ENCODE data around the gene ANO10.
"Not testable (repeated sequence)": the region's sequence is repeated elsewhere in the genome, so short reads cannot be mapped to it uniquely, and the experiment has no call there.

The ANO10 gene

DNA sequence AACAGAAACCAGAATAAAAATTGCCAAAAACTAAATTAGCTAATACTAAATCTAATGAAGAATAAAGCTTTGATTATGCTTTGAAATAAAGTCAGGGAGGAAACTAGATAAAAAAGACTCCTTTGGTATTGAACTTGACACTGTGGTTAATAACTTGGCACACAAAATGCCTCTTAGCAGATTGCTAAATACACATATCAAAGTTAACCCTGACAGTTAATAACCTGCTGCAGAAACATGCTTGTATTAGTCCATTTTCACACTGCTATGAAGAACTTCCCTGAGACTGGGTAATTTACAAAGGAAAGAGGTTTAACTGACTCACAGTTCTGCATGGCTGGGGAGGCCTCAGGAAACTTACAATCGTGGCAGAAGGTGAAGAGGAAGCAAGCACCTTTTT is 164.8 kb downstream of the ANO10 start:
- not testable (repeated sequence) for H2AFZ ChIP-seq (ENCODE audit: low read depth, low read length); H3K27me3 ChIP-seq (ENCODE audit: insufficient read depth, low read length); H3K4me1 ChIP-seq (ENCODE audit: insufficient read depth, low read length); H3K36me3 ChIP-seq (ENCODE audit: insufficient read depth, low read length); H3K4me3 ChIP-seq (ENCODE audit: low read length); H3K9me3 ChIP-seq (ENCODE audit: low read length)

DNA sequence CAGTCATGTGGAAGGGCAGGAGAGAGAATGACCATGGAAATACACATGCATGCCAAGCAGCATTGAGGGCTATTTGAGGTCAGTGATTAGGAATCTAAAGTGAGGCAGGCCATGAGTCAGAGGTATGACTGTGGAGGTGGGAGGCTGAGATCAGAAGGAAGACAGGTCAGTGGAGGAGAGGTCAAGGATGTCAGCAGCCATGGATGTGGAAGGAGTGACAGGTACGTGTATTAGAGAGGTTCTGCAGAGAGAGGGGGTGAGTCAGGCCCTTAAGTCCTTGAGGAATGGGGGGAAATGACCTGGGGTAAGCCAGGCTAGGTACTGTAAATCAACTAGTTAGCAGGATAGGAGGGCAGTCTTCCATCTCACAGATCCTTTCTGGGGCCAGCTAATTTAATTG is 166.6 kb downstream of the ANO10 start:
- no peaks in the 10 kb centered on the region for H3K27me3 ChIP-seq (ENCODE audit: insufficient read depth, low read length)
- H3K4me1 ChIP-seq (ENCODE audit: insufficient read depth, low read length), result no peaks in the 10 kb centered on the region
- no peaks in the 10 kb centered on the region for H3K9me3 ChIP-seq (ENCODE audit: low read length)
- H3K36me3 ChIP-seq (ENCODE audit: insufficient read depth, low read length), result no peaks in the 10 kb centered on the region
- no peak overlapping the region for H3K4me3 ChIP-seq (ENCODE audit: low read length)
- no peak overlapping the region for H2AFZ ChIP-seq (ENCODE audit: low read depth, low read length)

DNA sequence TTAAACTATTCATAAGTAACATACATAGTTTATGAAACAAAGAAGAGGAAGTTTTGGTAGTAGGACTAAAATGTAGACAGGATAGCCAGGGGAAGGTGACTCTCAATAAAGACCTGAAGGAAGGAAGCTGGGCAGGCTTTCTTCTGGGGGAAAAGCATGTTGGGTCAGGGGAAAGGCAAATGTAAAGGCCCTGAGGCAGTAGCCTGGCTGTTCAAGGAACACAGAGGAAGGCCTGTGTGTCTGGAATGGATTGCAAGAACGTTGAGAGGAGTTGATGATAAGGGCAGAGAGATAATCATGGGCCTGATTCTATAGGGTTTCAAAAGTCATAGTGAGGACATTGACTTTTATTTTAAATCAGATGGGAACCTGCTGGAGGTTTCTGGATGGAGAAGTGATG is 167.8 kb downstream of the ANO10 start:
- Histone ChIP-seq H3K36me3 (ENCODE audit: insufficient read depth, low read length) (no peaks in the 10 kb centered on the region), H3K27me3 (ENCODE audit: insufficient read depth, low read length) (no peaks in the 10 kb centered on the region), H3K4me1 (ENCODE audit: insufficient read depth, low read length) (no peaks in the 10 kb centered on the region), H3K9me3 (ENCODE audit: low read length) (no peaks in the 10 kb centered on the region), H2AFZ (ENCODE audit: low read depth, low read length) (no peak overlapping the region), H3K4me3 (ENCODE audit: low read length) (no peak overlapping the region)

DNA sequence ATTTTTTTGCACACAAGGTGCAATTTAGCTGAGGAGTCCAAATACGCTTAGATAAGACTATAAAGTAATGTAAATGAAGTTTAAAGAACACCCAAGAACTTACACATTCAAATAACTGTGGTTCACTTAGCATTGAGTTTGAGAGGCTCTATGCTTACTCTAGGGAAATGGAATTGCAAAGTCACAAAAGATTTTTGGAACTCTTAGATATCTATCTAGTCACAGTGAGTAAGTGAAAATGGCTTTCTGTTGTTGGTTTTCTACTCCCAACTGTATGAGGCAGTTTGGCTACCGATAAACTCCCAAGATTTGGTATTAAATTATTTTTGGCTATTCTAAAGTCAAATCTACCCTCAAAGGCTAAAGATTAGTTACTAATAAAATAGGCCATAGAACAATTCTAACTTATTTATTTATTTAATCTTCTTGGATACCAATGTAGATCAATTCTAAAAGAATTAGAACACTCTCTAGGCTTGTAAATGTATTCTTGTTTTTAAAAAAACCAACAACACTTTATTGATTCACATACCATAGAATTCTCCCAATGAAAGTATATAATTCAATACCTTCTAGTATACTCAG is 170.0 kb downstream of the ANO10 start:
- H3K9me3 ChIP-seq (ENCODE audit: low read length), result no peaks in the 10 kb centered on the region
- no peak overlapping the region for H3K4me3 ChIP-seq (ENCODE audit: low read length)
- H2AFZ ChIP-seq (ENCODE audit: low read depth, low read length), result no peak overlapping the region
- no peaks in the 10 kb centered on the region for H3K27me3 ChIP-seq (ENCODE audit: insufficient read depth, low read length)
- no peaks in the 10 kb centered on the region for H3K36me3 ChIP-seq (ENCODE audit: insufficient read depth, low read length)
- H3K4me1 ChIP-seq (ENCODE audit: insufficient read depth, low read length), result no peaks in the 10 kb centered on the region

DNA sequence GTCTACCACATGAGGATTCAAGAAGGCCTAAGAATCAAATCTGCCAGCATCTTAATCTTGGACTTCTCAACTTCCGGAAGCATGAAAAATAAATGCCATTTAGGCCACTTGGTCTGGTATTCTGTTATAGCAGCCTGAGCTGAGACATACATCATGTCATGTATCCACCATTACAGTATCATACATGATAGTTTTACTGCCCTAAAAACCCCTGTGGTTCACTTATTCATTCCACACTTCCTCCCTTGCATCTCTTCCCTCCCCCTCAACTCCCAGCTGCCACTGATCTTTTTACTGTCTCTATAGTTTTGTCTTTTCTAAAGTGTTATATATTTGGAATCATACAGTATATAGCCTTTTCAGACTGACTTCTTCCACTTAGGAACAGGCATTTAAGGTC is 173.7 kb downstream of the ANO10 start:
- Histone ChIP-seq H3K27me3 (ENCODE audit: insufficient read depth, low read length) (no peaks in the 10 kb centered on the region), H2AFZ (ENCODE audit: low read depth, low read length) (no peak overlapping the region), H3K36me3 (ENCODE audit: insufficient read depth, low read length) (no peaks in the 10 kb centered on the region), H3K4me3 (ENCODE audit: low read length) (no peak overlapping the region), H3K9me3 (ENCODE audit: low read length) (no peaks in the 10 kb centered on the region), H3K4me1 (ENCODE audit: insufficient read depth, low read length) (no peaks in the 10 kb centered on the region)

DNA sequence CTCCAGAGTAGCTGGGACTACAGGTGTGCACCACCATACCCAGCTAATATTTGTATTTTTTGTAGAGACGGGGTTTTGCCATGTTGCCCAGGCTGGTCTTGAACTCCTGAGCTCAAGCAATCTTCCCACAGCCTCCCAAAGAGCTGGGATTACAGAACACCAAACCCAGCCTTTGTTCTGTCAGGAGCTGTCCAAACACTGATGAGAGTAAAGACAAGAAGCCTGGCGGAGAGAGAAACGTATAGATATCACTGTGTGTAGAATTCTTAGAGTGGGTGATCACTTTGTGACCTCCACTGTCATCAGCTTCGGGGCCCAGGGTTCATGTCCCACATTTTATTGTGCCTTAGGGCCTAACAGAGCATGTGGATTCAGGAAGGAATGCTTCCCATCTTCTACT is 176.0 kb downstream of the ANO10 start:
- Histone ChIP-seq H3K27me3 (ENCODE audit: insufficient read depth, low read length) (no peaks in the 10 kb centered on the region), H3K4me1 (ENCODE audit: insufficient read depth, low read length) (no peaks in the 10 kb centered on the region), H3K9me3 (ENCODE audit: low read length) (no peaks in the 10 kb centered on the region), H3K36me3 (ENCODE audit: insufficient read depth, low read length) (no peaks in the 10 kb centered on the region), H3K4me3 (ENCODE audit: low read length) (no peak overlapping the region), H2AFZ (ENCODE audit: low read depth, low read length) (no peak overlapping the region)

DNA sequence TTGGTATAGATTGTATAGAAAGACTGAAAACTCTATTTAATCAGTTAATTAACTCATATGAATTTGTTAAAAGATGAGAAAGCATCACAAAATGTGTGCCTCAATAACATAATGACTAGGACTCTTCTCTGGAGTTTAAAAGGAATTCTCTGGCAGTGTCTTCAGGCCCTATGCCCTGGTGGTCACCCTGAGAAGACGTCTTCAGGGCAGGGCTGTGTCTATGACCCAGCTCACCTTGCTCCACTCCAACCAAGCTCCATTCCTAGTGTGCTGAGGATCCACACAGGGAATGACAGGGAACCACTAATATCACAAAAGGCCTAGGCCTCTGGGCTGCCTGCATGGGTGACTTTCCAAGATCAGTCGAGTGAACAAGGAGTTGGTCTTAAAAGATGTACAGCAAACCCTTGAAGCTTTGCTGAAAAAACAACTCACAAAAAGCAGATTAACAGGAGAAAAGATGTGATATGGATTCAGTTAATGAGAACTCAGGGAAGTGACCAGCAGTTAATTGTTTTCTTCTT is 178.9 kb downstream of the ANO10 start:
- H3K36me3 ChIP-seq (ENCODE audit: insufficient read depth, low read length), result no peaks in the 10 kb centered on the region

DNA sequence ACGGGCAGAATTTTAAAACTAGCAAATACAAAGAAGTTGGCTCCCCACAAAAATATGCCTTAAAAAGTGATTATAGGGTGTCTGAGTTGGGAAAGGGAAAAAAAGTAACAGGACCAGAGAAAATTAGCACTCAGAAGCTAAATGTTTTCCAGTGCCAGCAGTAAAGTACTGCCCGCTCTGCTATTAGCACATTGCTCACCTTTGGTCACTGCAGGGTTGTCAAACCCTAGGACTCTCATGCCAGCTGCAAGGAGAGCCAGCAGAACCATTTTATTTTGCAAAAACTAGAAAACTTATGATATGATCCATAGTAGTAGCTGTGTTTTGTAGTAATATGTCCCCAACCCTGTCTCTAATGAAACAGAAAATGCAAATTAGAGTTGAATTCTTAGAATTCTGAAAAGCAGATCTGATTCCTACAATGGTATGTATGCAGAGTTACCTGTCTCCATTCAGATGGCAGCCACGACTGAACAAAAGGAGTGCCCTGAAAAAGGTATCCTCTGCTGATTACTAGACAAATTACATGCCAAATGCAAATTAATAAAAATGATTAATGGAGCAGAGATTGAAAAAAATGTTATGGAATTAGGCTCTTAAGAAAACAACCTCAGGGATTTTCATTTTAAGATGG is 185.2 kb downstream of the ANO10 start:
- Histone ChIP-seq H3K4me1 (ENCODE audit: insufficient read depth, low read length) (no peaks in the 10 kb centered on the region), H3K27me3 (ENCODE audit: insufficient read depth, low read length) (no peaks in the 10 kb centered on the region), H3K4me3 (ENCODE audit: low read length) (no peak overlapping the region), H3K9me3 (ENCODE audit: low read length) (no peaks in the 10 kb centered on the region), H2AFZ (ENCODE audit: low read depth, low read length) (no peak overlapping the region), H3K36me3 (ENCODE audit: insufficient read depth, low read length) (no peaks in the 10 kb centered on the region)

More for the DNA sequence above, 178.9 kb downstream of the ANO10 start:
- H2AFZ ChIP-seq (ENCODE audit: low read depth, low read length), result no peak overlapping the region
- no peak overlapping the region for H3K4me3 ChIP-seq (ENCODE audit: low read length)
- H3K4me1 ChIP-seq (ENCODE audit: insufficient read depth, low read length), result no peaks in the 10 kb centered on the region
- H3K27me3 ChIP-seq (ENCODE audit: insufficient read depth, low read length), result no peaks in the 10 kb centered on the region
- no peaks in the 10 kb centered on the region for H3K9me3 ChIP-seq (ENCODE audit: low read length)

DNA sequence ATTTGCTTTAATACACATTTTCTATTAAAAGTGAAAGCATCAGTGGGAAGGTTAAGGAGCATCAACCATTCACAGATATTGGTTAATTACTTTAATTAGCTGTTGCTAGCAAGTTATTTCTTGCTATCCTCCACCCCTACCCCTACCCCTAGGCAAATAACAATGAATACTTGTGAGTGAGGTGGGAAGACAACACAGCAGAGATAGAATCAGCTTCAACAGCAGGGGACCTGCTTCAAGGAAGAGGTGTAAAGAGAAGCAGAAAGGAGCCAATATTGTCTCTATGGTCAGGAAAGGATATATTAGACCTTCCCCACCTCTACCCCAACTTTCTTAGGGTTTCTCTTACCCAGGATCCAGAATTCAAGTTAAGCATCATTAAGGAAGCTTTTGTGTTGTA is 186.1 kb downstream of the ANO10 start:
- no peaks in the 10 kb centered on the region for H3K4me1 ChIP-seq (ENCODE audit: insufficient read depth, low read length)
- no peaks in the 10 kb centered on the region for H3K27me3 ChIP-seq (ENCODE audit: insufficient read depth, low read length)
- H3K36me3 ChIP-seq (ENCODE audit: insufficient read depth, low read length), result no peaks in the 10 kb centered on the region
- no peak overlapping the region for H3K4me3 ChIP-seq (ENCODE audit: low read length)
- H2AFZ ChIP-seq (ENCODE audit: low read depth, low read length), result no peak overlapping the region
- no peaks in the 10 kb centered on the region for H3K9me3 ChIP-seq (ENCODE audit: low read length)

DNA sequence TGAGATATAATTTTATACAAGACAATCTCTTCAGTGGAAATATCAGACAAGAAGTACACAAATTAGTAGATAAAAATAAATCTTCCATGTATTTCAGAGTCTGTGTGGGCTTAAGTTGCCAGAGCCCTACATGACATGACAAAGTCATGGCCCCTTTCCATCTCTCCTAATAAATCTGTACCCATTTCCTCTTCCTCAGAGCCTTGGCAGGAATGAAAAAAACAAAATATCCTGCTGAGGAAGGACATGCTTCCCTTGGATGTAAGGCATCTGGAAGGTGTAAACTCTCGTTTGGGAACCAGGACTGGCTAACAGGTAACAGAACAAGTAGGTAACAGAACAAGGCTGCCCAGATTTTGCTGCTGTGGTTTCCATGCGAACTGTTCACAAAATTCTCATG is 187.4 kb downstream of the ANO10 start:
- no peak overlapping the region for H3K4me3 ChIP-seq (ENCODE audit: low read length)
- H3K36me3 ChIP-seq (ENCODE audit: insufficient read depth, low read length), result no peaks in the 10 kb centered on the region
- no peak overlapping the region for H2AFZ ChIP-seq (ENCODE audit: low read depth, low read length)

DNA sequence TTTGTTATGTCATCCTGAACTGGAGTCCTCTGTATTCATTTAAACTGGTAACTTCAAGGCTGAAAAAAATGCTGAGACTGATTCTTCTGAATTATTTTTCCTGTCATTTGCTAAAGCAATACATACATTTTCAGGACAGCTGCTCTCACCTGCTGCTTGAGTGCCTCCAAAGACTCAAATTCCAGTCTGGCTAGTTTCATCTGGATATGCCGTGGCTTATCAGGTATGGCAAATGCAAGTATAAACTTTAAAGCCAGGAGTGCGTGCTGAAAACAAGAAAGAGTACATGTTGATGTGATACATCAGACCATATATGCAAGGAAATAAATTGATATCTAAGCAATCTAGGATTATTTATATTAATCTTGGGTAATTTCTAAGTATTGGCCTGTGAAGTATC is 189.3 kb downstream of the ANO10 start:
- H3K4me1 ChIP-seq (ENCODE audit: insufficient read depth, low read length), result no peaks in the 10 kb centered on the region
- no peaks in the 10 kb centered on the region for H3K27me3 ChIP-seq (ENCODE audit: insufficient read depth, low read length)
- H3K9me3 ChIP-seq (ENCODE audit: low read length), result no peaks in the 10 kb centered on the region
- no peak overlapping the region for H2AFZ ChIP-seq (ENCODE audit: low read depth, low read length)
- H3K4me3 ChIP-seq (ENCODE audit: low read length), result no peak overlapping the region
- H3K36me3 ChIP-seq (ENCODE audit: insufficient read depth, low read length), result no peaks in the 10 kb centered on the region

More for the DNA sequence above, 187.4 kb downstream of the ANO10 start:
- Histone ChIP-seq H3K27me3 (ENCODE audit: insufficient read depth, low read length) (no peaks in the 10 kb centered on the region), H3K4me1 (ENCODE audit: insufficient read depth, low read length) (no peaks in the 10 kb centered on the region), H3K9me3 (ENCODE audit: low read length) (no peaks in the 10 kb centered on the region)

DNA sequence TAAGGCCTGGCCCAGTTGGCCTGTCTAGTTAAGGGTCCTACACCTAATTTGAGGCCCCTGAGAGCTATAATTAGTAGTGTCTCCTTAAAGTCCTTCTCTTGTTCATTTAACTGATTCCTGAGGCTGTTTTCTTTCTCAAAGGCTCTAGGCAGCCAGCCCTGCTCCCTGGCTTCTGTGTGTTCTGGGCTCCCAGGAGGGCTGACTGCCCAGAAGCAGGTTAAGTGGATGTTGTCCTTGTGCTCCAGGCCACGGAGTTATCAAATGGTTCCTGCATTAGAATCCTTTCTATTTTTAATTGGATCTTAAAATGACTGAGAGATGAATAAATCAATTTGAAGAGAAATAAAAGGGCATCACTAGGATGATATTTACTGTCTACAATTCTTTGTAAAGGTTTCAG is 195.4 kb downstream of the ANO10 start:
- Histone ChIP-seq H2AFZ (ENCODE audit: low read depth, low read length) (no peak overlapping the region), H3K9me3 (ENCODE audit: low read length) (peaks cover 2% of the 10 kb centered on the region), H3K36me3 (ENCODE audit: insufficient read depth, low read length) (no peaks in the 10 kb centered on the region), H3K27me3 (ENCODE audit: insufficient read depth, low read length) (no peaks in the 10 kb centered on the region), H3K4me1 (ENCODE audit: insufficient read depth, low read length) (no peaks in the 10 kb centered on the region), H3K4me3 (ENCODE audit: low read length) (no peak overlapping the region)

DNA sequence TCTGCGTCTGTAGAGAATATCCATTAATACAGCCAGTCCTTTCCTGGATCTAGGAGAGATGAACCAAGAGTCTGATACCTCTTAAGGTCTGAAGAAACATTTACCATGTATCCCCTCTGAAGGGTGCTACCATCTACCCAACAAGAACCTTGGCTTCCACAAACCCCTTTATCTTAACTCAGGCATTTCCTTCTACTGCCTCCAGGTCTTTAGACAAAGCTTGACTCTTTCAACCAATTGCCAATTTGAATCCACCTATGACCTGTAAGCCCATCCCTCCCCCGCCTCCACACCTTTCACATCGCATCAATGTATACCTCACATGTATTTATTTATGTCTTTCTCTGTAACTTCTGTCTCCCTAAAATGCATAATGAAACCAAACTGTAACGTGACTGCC is 196.0 kb downstream of the ANO10 start:
- no peak overlapping the region for H2AFZ ChIP-seq (ENCODE audit: low read depth, low read length)
- H3K27me3 ChIP-seq (ENCODE audit: insufficient read depth, low read length), result no peaks in the 10 kb centered on the region
- no peaks in the 10 kb centered on the region for H3K4me1 ChIP-seq (ENCODE audit: insufficient read depth, low read length)
- no peak overlapping the region for H3K4me3 ChIP-seq (ENCODE audit: low read length)
- H3K9me3 ChIP-seq (ENCODE audit: low read length), result peaks cover 2% of the 10 kb centered on the region
- no peaks in the 10 kb centered on the region for H3K36me3 ChIP-seq (ENCODE audit: insufficient read depth, low read length)

DNA sequence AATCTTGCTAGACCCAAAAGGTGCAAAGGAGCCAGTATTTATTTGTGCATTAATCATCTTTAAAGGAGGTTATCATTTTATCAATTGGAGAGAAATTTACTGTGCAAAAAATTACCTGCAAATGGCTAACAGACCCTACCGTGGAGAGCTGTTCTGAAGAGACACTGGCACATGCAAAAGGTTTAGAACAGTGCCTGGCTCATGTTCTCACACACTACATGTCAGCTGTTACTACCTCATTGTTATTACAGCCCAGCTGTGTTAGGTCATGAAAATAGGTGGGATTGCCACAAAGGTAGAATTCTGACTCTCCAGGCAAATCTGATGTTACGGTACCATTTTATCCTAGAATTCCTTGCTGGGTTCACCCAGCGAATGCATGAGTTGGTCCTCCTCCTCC is 198.2 kb downstream of the ANO10 start:
- no peaks in the 10 kb centered on the region for H3K27me3 ChIP-seq (ENCODE audit: insufficient read depth, low read length)
- no peaks in the 10 kb centered on the region for H3K4me1 ChIP-seq (ENCODE audit: insufficient read depth, low read length)
- H3K36me3 ChIP-seq (ENCODE audit: insufficient read depth, low read length), result no peaks in the 10 kb centered on the region
- H2AFZ ChIP-seq (ENCODE audit: low read depth, low read length), result no peak overlapping the region
- H3K9me3 ChIP-seq (ENCODE audit: low read length), result peaks cover 2% of the 10 kb centered on the region
- H3K4me3 ChIP-seq (ENCODE audit: low read length), result no peak overlapping the region

All from neuron (in vitro differentiated cells).